Hypothalamus (tissue), 51 donors: Measurements from ENCODE around the gene MAGIX.

Source experiments
- DNase-seq, 51 donors: peaks; one replicate each; lab custom pipeline; 2025; lab: John Stamatoyannopoulos, UW

MAGIX gene

DNA sequence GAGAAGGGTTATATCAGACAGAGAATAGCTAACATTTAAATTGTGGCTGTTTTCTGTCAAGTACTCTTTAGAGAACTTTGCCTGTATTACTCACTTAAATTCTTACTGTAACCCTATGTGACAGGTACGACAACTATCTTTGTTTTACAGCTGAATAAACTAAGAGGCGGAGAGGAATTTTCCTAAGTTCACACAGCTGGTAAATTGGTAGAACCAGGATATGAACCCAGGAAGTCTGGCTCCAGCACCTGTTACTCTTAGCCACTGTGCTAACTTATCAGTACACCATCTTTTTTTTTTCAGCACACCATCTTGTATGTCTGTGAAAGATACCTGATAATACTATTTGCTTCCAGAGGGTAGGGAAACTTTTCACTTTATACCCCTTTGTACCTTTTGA lies 39.5 kb downstream of the MAGIX start:
- DNase-seq, result no peak

DNA sequence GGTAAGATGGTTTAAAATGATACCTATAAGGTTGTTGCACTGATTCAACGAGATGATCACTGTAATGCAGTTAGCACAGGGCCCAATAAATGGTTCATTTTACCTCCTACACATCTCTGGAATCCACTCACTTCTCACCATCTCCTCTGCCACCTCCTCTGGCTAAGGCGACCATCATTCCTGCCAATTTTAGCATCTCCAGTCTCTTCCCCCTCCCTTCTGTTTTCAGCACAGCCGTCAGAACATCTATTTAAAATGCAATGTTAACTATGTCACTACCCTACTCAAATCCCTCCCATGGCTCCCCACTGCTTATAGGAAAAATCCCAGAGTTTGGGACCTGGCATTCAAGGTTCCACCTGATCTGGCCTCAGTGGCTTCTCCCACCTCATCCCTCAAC lies 41.0 kb downstream of the MAGIX start:
- DNase-seq, result peak in 1 of 51 donors; percentile 18

DNA sequence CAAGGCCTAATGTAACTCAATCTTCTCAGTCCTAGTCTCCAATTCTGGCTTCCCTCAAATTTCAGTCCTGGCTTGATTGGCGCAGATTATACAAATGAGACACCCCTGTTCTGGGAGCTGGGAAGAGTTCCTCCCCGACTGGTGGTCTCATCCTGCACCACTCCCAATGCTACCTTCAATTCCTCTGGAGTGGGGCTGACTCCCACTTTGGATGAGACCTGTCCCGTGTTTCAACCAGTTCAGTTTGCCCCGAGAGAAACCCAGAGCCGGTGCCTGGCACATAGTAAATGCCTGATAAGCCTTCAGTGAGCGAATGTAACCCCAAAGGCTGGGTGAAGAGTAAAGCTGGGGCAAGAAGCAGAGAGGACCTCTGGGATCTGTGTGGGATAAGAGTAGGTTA lies 41.5 kb downstream of the MAGIX start:
- DNase-seq, result no peak

DNA sequence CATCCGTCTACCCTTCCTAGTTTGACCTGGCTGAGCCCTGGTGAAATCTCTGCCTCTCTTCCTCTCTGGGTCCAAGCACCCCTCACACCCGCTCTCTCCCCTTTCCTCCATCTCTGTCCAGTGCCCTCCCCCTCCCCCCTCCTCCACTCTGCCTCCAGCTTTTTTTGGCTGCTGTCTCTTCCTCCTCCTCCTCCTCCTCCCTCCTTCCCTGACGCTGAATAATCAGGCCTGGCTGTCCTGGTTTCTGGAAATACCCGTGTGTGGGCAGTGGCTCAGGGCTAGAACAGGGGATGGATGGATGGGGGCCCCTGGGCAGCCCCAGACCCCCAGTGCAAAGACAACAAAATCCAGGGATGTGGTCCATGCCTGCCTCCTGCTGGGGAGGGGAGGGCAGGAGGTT lies 42.2 kb downstream of the MAGIX start:
- DNase-seq, result no peak

DNA sequence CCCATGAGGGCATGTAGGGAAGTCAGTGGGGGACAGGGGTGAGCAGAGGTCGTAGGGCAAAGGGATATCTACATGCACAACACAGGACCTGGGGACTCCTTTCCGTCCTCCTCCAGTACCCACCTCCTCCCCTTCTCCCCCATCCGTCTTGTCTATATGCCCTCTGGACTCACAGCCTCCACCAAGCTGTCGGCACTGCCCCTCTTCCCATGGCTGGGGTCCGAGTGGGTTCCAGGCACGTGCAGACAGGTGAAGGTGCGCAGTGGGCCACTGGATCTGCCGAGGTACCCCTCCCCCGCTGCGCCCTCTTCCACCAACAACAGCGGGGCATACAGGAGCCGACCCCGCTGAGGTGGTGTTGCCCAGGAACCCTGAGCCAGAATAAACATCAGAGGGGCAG lies 42.9 kb downstream of the MAGIX start:
- DNase-seq, result no peak

DNA sequence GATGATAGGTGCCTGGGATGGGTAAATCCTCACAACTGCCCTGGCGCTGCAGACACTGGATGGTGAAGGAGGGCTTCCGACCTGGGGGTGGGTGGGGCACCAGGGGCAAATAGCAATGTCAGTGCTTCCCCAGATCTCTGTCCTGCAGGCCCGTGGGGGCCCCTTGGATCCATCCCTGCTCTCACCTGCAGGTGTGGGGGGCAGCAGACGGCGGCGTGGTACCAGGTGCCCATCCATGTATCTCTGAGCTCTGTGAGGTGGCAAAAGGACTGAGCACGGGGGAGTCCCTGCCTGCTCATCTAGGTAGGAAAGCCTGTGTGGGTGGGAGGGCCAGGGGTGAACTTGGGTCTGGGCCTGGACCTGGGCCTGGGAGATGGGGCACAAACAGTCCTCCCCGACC lies 44.0 kb downstream of the MAGIX start:
- no peak for DNase-seq

DNA sequence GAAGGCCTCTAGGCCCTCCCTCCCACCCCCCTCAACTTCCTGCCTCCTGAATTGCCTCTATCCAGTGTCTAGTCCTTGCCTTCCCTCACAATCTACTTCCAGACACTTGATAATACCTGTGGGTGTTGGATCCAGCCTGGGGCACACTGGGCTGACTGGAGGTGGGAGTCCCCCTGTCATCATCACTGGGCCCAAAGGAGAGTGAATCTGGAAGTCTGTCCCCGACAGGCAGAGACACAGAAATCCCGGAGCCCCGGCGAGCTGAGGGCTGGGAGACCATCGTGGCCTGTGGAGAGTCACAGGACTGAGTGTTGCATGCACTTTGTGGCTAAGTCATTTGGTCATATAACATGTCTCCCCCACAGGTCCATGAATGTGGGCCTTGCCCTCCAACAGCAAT lies 45.8 kb downstream of the MAGIX start:
- no peak for DNase-seq

DNA sequence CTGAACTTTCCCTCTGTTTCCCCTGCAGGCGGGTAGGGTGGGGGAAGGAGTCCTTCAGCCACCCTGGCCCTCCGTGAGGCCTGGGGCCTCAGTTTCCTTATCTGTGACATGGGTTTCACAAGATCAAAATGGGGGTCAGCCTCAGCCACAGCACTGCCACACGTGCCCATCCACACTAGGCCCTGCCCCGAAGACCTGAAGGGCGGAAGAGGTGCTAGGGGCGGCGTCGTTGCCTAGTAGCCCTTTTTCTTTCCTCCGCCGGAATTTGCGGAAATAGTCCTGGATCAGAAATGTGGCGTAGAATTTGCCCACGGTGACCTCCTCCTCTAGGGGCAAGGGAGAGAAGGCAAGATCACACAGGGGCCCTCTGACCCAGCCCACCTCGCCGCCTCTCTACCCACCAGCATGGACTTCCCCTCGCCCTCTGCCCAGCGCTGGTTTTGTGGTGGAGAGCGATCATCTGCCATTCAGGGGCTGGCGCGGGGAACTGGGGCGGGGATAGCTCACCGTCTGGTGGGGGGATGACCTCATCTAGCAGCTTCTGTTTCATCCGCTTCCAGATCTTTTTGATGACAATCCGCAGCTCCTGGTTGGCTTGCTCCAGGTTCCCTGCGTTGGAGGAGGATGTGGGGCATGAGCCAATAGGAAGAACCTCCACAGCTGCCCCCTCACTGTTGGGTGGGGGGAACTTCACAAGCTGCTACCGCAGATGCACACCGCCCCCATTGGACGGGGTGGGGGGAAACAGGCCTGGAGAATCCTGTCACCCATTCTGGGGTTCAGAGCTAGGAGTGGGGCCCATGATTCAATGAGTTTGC lies 47.1 kb downstream of the MAGIX start:
- DNase-seq, result peak in 6 of 51 donors; percentile 0 to 52 (median 14)

DNA sequence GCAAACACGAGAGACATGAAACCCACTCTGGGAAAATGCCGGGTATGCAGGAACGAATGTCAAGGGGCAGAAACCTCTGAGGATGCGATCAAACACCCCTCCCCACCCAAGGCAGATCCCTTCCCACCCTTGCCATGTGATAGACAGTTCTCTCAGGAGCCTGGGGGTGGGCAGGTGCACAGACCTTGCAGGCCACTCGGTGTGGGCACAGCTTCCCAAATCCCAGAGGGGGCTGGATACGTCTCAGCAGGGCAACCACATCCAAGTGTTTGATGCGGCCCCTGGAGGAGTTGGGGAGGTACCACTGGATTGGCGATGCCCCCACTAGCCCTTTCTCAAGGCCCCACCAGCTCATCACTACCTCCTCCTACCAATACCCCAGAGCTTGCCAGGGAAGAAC lies 47.8 kb downstream of the MAGIX start:
- no peak for DNase-seq

DNA sequence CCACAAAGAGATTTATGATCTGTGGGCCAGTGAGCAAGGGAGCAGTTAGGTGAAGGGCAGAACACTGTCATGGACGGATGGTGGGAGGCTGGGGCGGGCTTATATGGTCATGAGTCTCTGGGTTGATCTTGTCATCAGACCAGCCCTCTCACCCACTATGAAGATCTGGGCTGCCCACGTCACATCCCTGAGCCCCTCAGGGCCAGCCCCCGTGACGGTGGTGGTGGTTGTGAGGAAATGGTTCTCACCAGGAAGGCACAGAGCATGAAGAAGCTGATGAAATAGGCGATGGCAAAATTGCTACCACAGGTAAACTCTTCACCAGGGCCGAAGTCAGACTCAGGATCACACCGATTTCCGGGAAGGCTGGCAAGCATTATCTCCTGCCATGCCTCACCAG lies 48.5 kb downstream of the MAGIX start:
- no peak for DNase-seq

DNA sequence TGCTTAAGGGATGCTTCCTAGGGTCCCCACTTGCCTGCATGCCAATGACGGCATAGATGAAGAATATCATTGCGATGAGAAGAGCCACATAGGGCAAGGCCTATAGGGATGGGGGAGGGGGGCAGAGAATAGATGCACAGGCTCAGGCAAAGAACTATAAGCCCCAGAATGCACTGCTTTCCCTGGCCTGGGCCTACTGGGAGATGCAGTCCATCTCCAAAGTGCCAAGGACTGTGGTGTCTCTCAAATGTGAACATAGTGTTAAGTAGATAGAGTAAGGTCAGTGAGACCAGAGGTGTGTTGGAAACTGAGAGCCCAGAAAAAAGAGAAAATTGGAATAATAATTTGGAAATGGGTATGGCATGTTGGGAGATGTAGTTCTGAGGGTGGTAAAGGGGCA lies 49.7 kb downstream of the MAGIX start:
- no peak for DNase-seq

DNA sequence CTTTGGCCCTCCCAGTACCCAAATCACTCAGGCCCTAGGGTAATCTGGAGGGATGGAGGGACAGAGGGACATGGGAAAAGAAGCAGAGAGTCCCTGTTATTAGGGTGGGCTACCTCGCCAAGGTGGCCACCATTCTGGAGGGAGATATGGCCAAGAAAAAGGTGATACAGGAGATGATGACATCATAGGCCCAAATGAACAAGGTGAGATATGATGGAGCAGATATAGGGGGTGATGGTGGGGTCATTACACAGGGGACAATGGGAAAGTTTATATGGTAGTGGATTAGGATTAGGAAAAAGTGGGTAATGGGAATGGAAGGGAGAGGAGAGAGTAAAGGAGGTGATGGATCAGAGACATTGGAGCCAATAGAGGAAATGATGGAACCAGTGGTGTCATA lies 50.3 kb downstream of the MAGIX start:
- DNase-seq, result no peak

DNA sequence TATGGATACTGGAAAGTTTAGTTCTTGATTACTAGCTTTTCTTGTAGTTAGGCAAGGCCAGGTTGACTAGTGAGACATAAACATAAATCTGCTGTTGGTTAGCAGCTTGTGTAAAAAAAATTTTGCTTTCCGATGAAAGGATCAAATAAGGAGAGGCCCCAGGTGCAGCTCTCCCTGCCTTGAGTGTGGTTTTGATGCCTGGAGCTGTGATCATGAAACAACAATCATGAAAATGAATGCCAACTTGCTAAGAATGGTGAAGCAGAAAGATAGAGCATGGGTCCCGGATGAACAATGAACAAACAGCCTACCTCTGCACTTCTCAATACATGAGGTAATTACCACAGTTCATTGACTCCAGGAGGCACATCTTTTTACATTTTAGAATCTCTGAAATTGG lies 51.9 kb downstream of the MAGIX start:
- DNase-seq, result no peak

DNA sequence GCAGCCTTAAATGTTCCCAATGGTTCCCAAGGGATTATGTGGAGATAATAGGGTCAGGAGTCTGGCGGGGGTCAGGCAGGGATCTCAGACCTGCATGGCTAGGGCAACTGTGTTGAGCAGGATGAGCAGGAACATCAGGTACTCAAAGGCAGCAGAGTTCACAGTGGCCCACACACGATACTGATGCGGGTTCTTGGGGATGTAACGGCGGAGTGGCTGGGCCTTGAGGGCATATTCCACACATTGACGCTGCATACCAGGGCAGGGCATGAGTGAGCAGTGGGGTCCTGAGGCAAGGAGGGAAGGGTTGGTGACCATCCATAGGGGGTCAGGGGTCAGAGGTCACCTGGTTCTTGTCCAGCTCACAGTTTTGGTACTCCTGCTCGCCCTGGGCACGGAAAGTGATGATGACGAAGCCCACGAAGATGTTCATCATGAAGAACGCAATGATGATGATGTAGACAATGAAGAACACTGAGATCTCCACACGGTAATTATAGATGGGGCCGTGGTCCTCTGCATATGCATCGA lies 52.5 kb downstream of the MAGIX start:
- no peak for DNase-seq
